Posterior cingulate gyrus (tissue), 11 donors: ENCODE results near the gene AKNAD1.

Experiments used
- DNase-seq, 10 donors: peaks; one replicate each; pipeline versions ENCODE4 v3.0.0 to v3.0.0-alpha.2; 2020 to 2021; ENCODE audit warnings: mixed read lengths in 3 of 10
- intact Hi-C: fragments of 100-400 bp; cut with DNase I; formaldehyde crosslinking; loops from one replicate; pipeline ENCODE4 v1.15.1; 2023

AKNAD1 gene

GRCh38 chr1:108865316-108865910 is 8.5 kb upstream of the AKNAD1 start:
- intact Hi-C loops: no loop called here
- no peak for DNase-seq

DNA sequence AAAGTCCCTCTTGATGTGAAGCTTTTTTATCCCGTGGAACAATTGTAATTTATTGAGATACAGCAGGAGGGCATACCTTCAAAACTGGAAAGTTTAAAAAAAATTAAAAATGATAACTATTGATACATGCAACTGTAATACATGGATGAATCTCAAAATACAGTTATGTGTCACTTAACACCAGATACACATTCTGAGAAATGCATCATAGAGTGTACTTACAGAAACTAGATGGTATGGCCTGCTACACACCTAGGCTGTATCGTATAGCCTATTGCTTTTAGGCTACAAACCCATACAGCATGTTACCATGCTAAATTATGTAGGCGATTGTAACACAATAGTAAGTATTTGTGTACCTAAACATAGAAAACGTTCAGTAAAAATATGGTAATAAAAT is 7.1 kb upstream of the AKNAD1 start:
- intact Hi-C loops: no loop called here
- no peak for DNase-seq

GRCh38 chr1:108862698-108863477 is 6.0 kb upstream of the AKNAD1 start:
- intact Hi-C loops: no loop called here
- no peak for DNase-seq

DNA sequence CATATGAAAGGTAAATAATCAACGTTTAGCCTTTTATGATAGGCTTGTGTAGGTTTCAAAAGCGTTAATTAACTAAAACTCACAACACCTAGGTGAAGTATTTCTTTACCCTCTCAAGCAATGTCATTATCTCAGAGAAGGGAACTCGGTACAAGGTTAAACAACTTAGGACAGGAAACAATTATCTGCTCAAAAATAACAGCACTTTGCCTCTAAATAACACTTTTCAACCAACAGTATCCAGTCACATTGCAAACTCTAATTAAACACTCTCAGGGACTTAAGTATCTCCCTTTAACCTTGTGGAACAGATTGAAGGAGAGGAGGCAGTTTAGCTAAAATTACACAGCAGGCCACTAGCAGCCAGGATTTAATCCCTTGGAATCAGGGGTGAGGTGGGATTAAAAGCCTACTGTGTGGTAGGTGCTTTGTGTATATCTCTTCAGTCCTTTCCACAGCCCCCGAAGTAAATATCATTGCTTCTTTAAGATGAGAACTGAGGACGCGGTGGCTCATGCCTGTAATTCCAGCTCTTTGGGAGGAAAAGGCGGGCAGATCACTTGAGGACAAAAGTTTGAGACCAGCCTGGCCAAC is 5.2 kb upstream of the AKNAD1 start:
- DNase-seq: no peak
- intact Hi-C loops: no loop called here

DNA sequence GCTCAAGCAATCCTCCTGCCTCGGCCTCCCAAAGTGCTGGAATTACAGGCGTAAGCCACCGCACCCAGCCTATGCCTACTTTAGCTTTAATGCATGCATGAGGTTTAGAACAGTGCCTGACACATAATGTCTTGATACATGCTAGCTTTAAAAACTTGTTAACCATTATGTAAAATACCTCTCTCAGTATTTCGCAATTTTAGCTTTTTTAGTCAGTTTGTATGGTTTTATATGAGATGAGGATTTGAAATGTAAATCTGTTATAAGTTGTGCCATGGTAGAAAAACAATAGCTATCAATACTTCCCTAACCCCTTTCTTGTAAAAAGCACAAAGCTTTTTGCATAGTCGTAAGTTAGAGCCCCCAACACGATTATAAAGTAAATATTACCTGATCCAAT is 4.7 kb upstream of the AKNAD1 start:
- intact Hi-C loops: no loop called here
- DNase-seq: no peak

DNA sequence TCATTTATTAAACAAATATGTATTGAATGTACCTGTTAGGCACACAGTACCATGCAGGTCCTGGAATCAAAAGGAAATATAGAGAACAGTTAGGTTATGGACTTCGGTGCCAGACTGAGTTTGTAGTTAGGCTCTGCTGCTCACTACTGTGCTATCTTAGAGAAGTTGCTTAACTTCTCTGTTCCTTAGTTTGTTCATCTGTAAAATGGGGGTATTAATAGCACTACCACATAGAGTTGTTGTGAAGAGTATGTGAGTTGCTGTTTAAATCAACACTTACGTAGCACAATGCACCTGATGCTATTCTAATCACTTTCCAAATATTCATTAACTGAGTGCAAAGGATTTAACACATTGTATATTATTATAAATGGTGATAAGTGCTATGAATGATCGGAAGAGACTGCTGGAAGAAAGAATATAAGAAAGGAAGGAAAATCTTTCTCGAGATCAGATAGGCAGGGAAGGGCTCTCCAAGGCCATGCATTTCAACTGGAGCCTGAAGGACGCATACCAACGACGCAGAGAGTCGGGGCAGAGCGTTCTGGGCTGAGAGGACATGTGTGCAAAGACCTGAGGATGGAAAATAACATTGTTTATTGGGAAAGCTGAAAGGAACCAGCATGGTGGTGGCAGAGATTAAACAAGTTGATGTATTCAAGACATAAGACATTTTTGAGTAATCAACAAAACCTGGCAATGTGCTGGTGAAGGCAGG is 3.5 kb upstream of the AKNAD1 start:
- DNase-seq: no peak
- intact Hi-C loops: no loop called here

- no peak for DNase-seq
- intact Hi-C loops: no loop called here
These were observed 1.5 kb upstream of the AKNAD1 start for GRCh38 chr1:108858230-108858950.

DNA sequence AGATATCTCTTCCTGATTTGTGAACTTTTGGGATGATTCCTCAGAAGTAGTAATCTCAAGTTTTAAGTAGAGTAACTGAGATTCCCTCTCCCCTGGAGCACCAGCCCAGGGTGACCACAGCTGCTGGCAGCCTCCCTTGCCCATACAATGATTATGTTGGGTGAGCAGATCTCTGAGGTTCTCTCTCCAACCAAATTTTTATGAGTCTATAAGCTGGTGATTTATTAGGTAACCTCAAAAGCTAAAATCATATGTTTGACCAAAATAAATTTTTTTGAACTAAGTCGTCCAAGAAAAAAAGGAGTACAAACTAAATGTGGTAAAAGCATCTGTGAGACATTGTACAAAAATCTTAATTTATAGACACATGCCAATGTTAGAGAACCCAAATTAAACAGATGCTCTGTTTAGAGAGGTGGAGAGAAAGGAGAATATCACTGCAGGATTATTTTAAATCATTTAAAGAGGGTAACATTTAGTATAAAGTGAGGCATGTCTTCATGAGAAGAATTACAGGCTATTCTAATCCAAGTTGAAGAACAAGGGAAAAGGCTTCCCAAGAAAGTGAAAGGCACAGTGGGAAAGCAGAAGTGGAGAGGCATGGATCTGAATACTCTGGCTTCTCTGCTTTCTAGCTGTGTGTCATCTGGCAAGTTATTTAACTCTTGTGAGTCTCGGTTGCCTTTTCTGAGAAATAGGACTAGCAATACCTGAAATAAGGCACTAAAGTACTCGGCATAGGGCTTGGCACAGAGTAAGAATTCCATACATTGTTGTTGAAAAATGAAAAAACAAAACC is 2.5 kb downstream of the AKNAD1 start:
- intact Hi-C loops: no loop called here
- no peak for DNase-seq

- intact Hi-C loops: no loop called here
- peak in 3 of 10 donors; percentile 10 to 48 (median 32) for DNase-seq
These were observed 4.5 kb downstream of the AKNAD1 start for GRCh38 chr1:108852221-108852975.

- intact Hi-C loops: no loop called here
- no peak for DNase-seq
These were observed 5.3 kb downstream of the AKNAD1 start for GRCh38 chr1:108851567-108851966.

DNA sequence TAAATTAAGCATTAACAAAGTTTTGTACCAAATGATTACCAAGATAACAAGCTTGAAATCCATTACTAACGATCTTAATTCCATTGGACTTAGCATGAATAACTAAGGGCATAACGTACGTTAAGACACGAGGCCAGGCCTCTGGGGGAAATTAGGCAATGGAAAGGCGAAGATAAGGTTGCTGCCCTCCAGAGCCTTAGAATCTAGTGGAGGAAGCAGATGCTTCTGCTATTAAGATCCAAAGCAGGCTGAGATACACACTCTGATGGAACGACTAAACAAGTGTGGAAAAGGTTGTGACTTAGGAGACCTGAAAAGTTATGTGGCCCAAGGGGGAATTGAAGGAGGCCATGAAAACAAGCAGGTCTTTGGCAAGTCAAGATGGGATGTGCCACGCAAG is 6.0 kb downstream of the AKNAD1 start:
- no peak for DNase-seq
- intact Hi-C loops: no loop called here

GRCh38 chr1:108848806-108849205 is 8.1 kb downstream of the AKNAD1 start:
- intact Hi-C loops: no loop called here
- no peak for DNase-seq

DNA sequence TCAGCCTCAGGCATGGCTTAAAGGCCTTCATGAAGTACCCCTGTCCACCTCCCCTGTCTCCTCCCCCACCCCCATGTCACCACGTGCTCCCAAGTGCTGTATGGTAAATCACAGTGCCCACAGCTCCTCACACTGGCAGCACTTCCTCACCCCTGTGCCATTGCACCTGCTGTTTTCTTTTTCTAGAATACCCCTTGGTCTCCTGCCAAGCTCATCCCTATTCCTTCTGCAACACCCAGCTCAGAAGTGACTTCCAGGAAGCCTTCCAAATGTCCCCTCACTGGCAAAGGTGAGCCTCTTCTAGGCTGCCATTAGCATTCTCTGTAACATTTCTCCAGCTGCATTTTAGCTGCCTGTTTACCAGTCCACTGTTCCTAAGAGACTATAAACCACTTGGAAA is 9.4 kb downstream of the AKNAD1 start:
- no peak for DNase-seq
- intact Hi-C loops: no loop called here

GRCh38 chr1:108845991-108846390 is 10.9 kb downstream of the AKNAD1 start:
- intact Hi-C loops: no loop called here
- no peak for DNase-seq

DNA sequence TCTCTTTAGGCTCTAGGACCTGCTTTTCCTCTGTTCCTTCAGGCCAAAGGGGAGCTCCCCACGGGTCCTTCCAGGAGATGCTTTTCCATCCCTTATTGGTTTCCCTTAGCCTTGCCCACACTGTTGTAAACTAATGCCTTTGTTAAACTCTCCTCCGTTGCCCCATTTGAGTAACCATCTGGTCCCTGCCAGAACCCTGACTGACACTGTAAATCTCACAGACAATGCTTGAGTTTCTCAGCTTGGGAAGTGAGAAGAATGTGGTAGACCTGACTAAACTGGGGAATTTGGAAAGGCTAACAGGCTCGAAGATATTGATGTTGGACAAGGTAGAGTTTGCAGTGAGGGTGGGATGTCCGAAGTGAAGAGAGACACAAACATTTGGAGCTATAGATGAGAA is 11.4 kb downstream of the AKNAD1 start:
- intact Hi-C loops: no loop called here
- no peak for DNase-seq

DNA sequence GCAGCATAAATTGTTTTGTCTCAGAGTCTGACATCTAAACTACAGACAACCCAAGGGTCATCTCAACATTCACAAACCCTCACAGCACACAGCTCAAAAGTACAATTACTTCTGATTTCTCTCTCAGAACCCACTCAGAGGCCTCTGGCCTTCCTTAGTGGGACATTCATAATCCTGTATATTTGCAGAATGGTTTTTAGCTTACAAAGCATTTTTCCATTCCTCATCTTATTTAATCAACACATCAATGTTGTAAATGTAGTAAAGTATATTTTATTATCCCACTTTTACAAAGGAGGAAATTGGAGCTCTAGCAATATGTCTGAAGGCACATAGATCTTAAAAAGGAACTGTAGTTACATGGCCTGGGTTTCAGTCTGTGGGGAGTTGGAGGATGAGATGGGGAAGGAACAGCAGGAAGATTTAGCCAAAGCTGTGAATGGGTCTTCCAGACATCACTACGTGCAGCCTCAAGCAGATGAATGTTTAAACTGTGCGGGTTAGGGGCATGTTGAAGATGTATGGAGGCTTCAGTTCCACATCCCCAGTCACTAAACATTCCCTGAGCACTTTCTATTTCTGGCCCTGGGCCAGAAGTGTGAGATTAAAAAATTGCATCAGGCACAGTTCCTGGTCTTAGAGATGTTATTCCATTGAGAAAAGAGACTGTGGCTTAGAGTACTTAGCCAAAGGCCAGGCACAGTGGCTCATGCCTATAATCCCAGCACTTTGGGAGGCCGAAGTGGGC is 13.3 kb downstream of the AKNAD1 start:
- intact Hi-C loops: no loop called here
- DNase-seq: no peak

DNA sequence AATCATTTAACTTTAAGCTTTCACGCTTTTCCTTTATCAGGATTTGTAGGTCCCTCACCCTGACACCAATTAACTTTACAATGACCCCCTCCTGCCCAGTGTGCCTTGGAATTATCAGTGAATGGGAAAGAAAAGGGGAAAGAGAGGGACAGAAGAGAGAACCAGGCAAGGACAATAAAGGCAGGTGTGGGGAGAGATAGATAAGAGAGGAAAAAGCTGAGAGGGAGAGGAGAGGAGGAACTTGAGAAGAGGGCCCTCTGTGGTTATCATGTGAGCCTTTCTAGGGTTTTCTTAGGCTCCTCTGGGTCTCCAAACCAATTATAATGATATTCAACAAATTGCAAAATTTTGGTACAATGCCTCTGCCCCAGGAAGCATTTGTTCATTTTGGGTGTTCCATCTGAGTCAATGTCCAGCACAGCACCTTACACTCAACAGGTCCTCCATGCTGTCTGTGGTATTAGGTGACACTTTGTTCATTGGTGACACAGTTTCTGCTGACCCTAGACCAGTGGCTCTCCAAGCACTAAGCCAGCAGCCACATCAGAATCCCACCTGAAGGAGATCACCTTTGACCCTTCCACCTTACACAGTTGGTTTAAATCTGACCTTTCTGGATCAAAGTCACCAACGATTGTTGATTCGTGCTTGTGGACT is 14.2 kb downstream of the AKNAD1 start:
- intact Hi-C loops: no loop called here

GRCh38 chr1:108841703-108842102 is 15.2 kb downstream of the AKNAD1 start:
- DNase-seq: no peak

More for the DNA sequence above, 14.2 kb downstream of the AKNAD1 start:
- DNase-seq: no peak

More at GRCh38 chr1:108841703-108842102, 15.2 kb downstream of the AKNAD1 start:
- intact Hi-C loops: no loop called here
